IMR-90 (cell line): ENCODE results near the gene ACSS1. TPM values are rescaled to one million over a fixed set of nuclear protein-coding genes. Genes with fewer than 3 reads are reported as not detected.
A peak's percentile ranks its signal among the peaks of the same experiment; 100 is the strongest.

Experiments used
- ATAC-seq: fragments of 200-7000 bp; cut with Tn5 transposase; 2 replicates; pipeline ENCODE4 v1.9.1; 2020; ENCODE audit warnings: low read depth, mild to moderate bottlenecking, moderate library complexity
- BruUV-seq: library from RNA; stranded (reverse); fragments of 400-500 nt; replicated peaks from 2 replicates; lab custom pipeline; 2021; lab: Mats Ljungman, UMichigan
- CTCF ChIA-PET: fragments of 300-600 bp; formaldehyde crosslinking; extraction: SDS; loops from one replicate; lab custom pipeline; 2021; ENCODE audit warnings: antibody characterized with exemption; lab: Yijun Ruan, JAX
- POLR2A ChIA-PET: fragments of 300-600 bp; sonication (Branson Sonifier 250); formaldehyde crosslinking; loops from one replicate; lab custom pipeline; 2022; ENCODE audit warnings: antibody characterized with exemption; ENCODE audit not compliant: unreplicated experiment; lab: Charles Lee
- DNase-seq: peaks from one replicate; pipeline ENCODE4 v3.0.0; 2013
- H2AFZ ChIP-seq: replicated peaks from 2 replicates; pipeline ENCODE3; 2013; ENCODE audit warnings: low read length, mild to moderate bottlenecking; ENCODE audit not compliant: poor library complexity
- H2AK5ac ChIP-seq: 2 replicates; pipeline ENCODE4 v1.6.1; 2013; ENCODE audit warnings: low read depth, low read length, inconsistent platforms
- H2AK9ac ChIP-seq: replicated peaks from 2 replicates; pipeline ENCODE3; 2013; ENCODE audit warnings: mild to moderate bottlenecking, low read depth, low read length, moderate library complexity; ENCODE audit not compliant: poor library complexity
- H2BK120ac ChIP-seq: 2 replicates; pipeline ENCODE4 v1.6.1; 2013; ENCODE audit warnings: low read depth, low read length, inconsistent platforms
- H2BK15ac ChIP-seq: 3 replicates; pipeline ENCODE4 v1.6.1; 2013; ENCODE audit warnings: low read depth, low read length, inconsistent platforms
- H2BK20ac ChIP-seq: 2 replicates; pipeline ENCODE4 v1.6.1; 2013; ENCODE audit warnings: low read depth, mild to moderate bottlenecking, inconsistent platforms, low read length, moderate library complexity
- H2BK5ac ChIP-seq: 2 replicates; pipeline ENCODE4 v1.6.1; 2013; ENCODE audit warnings: mild to moderate bottlenecking, low read depth, low read length, inconsistent platforms; ENCODE audit not compliant: poor library complexity, severe bottlenecking
- H3K14ac ChIP-seq: replicated peaks from 2 replicates; pipeline ENCODE4 v1.6.1; 2013; ENCODE audit warnings: low read depth, low read length, inconsistent platforms
- H3K18ac ChIP-seq: 2 replicates; pipeline ENCODE4 v1.6.1; 2013; ENCODE audit warnings: low read depth, low read length, control low read depth
- H3K23ac ChIP-seq: 2 replicates; pipeline ENCODE4 v1.6.1; 2013; ENCODE audit warnings: low read depth, low read length, inconsistent platforms
- H3K27ac ChIP-seq: 2 replicates; pipeline ENCODE4 v1.5.1; 2013; ENCODE audit warnings: mild to moderate bottlenecking, control low read depth, low read length; ENCODE audit not compliant: insufficient read depth
- H3K27me3 ChIP-seq: 2 replicates; pipeline ENCODE4 v1.6.1; 2013; ENCODE audit warnings: low read length; ENCODE audit not compliant: control insufficient read depth, insufficient read depth
- H3K36me3 ChIP-seq: 2 replicates; pipeline ENCODE4 v1.6.1; 2013; ENCODE audit warnings: low read length, mixed read lengths; ENCODE audit not compliant: control insufficient read depth, insufficient read depth
- H3K4ac ChIP-seq: 2 replicates; pipeline ENCODE4 v1.6.1; 2013; ENCODE audit warnings: low read depth, low read length, inconsistent platforms
- H3K4me1 ChIP-seq: 2 replicates; pipeline ENCODE4 v1.6.1; 2013; ENCODE audit warnings: low read length, mixed read lengths; ENCODE audit not compliant: control insufficient read depth, insufficient read depth
- H3K4me2 ChIP-seq: 2 replicates; pipeline ENCODE4 v1.6.1; 2013; ENCODE audit warnings: low read depth, mild to moderate bottlenecking, control low read depth, low read length, moderate library complexity
- H3K4me3 ChIP-seq: 2 replicates; pipeline ENCODE4 v1.5.1; 2013; ENCODE audit warnings: low read depth, mild to moderate bottlenecking, control low read depth, low read length, moderate library complexity; ENCODE audit not compliant: insufficient read depth
- H3K56ac ChIP-seq: 2 replicates; pipeline ENCODE4 v1.6.1; 2013; ENCODE audit warnings: low read length, inconsistent platforms; ENCODE audit not compliant: insufficient read depth; ENCODE audit errors: extremely low read depth
- H3K79me1 ChIP-seq, 2 experiments: 2 replicates each; pipeline ENCODE4 v1.6.1; 2013; ENCODE audit warnings: low read length in 2 of 2, inconsistent platforms in 1 of 2, low read depth in 1 of 2
- H3K9ac ChIP-seq: 2 replicates; pipeline ENCODE4 v1.6.1; 2013; ENCODE audit warnings: low read depth, low read length, control low read depth
- H3K9me1 ChIP-seq: 2 replicates; pipeline ENCODE4 v1.6.1; 2013; ENCODE audit warnings: low read length, inconsistent platforms; ENCODE audit not compliant: insufficient read depth
- H3K9me3 ChIP-seq: 2 replicates; pipeline ENCODE4 v1.6.1; 2013; ENCODE audit warnings: low read length; ENCODE audit not compliant: control insufficient read depth, insufficient read depth
- H4K20me1 ChIP-seq: 2 replicates; pipeline ENCODE4 v1.6.1; 2013; ENCODE audit warnings: low read length, inconsistent platforms; ENCODE audit not compliant: insufficient read depth
- H4K5ac ChIP-seq: 2 replicates; pipeline ENCODE4 v1.6.1; 2013; ENCODE audit warnings: mild to moderate bottlenecking, low read depth, low read length, control low read depth
- H4K8ac ChIP-seq, 2 experiments: 2 replicates each; pipeline ENCODE4 v1.6.1; 2013; ENCODE audit warnings: low read depth in 2 of 2, low read length in 2 of 2, control low read depth in 1 of 2, inconsistent platforms in 1 of 2
- H4K91ac ChIP-seq: 2 replicates; pipeline ENCODE4 v1.6.1; 2013; ENCODE audit warnings: low read depth, low read length, inconsistent platforms; ENCODE audit not compliant: insufficient read depth
- MXI1 ChIP-seq: IDR thresholded peaks from 2 replicates; pipeline ENCODE4 v1.6.1; 2012; ENCODE audit warnings: low read depth, mild to moderate bottlenecking, low read length, moderate library complexity, borderline replicate concordance
- SMC3 ChIP-seq: fragments of 150-350 bp; IDR thresholded peaks from 2 replicates; pipeline ENCODE4 v1.6.1; 2016; ENCODE audit warnings: low read depth, mild to moderate bottlenecking, antibody characterized with exemption, low read length, moderate library complexity
- USF2 ChIP-seq: fragments of 150-350 bp; IDR thresholded peaks from 2 replicates; pipeline ENCODE4 v1.6.1; 2017; ENCODE audit warnings: mild to moderate bottlenecking, antibody characterized with exemption, low read length, low read depth
- WGBS, 2 experiments: methylation state at CpG; one replicate each; pipeline versions ENCODE4 v1.1.5 to v1.1.7; 2013; ENCODE audit warnings: missing lambda C conversion rate in 2 of 2; ENCODE audit not compliant: insufficient read length in 1 of 2; ENCODE audit errors: extremely low coverage in 2 of 2; 5-methylcytosine and 5-hydroxymethylcytosine counted together
- dilution Hi-C: fragments of 300-500 bp; cut with HindIII; formaldehyde crosslinking; loops from one replicate; pipeline ENCODE4 v1.14.3; 2018; ENCODE audit warnings: low sequenced_read_pairs; ENCODE audit not compliant: unreplicated experiment
- in situ Hi-C: fragments of 300-500 bp; cut with MboI; formaldehyde crosslinking; loops from 3 replicates; pipeline ENCODE4 v1.14.3; 2019; ENCODE audit warnings: low sequenced_read_pairs, inconsistent platforms, mixed read lengths
- intact Hi-C: fragments of 100-400 bp; cut with micrococcal nuclease; formaldehyde crosslinking; loops from 2 replicates; pipeline ENCODE4 v1.10.0; 2022
- polyA plus RNA-seq, 3 experiments: library from polyadenylated mRNA; depleted of rRNA; stranded (reverse); fragments of >200 nt; gene quantifications; 2 replicates each; pipeline ENCODE4 v1.2.3, GENCODE V29; 2012; ENCODE audit warnings: low replicate concordance in 1 of 3
- total RNA-seq: library from RNA; depleted of rRNA; stranded (reverse); fragments of >200 nt; gene quantifications from 2 replicates; pipeline ENCODE4 v1.2.3, GENCODE V29; 2012

The ACSS1 gene
- total and polyA plus RNA-seq, 2 of the 4 experiments (the other 2 are of a cell fraction), result 0.72 to 1.2 TPM

- Histone ChIP-seq H3K4ac (no peak overlapping the region), H3K27ac (no peak overlapping the region), H2BK5ac (peak overlapping the region; percentile 84), H3K9ac (no peak overlapping the region), H2BK120ac (no peak overlapping the region), H2AFZ (peak overlapping the region; percentile 66), H3K14ac (no peak overlapping the region), H2BK15ac (no peak overlapping the region), H4K5ac (no peak overlapping the region), H3K9me1 (peaks cover 9% of the 10 kb centered on the region), H4K8ac (no peak overlapping the region), H3K79me1 (no peaks in the 10 kb centered on the region), H4K91ac (no peak overlapping the region), H3K9me3 (no peaks in the 10 kb centered on the region), H4K20me1 (no peaks in the 10 kb centered on the region), H3K23ac (no peak overlapping the region; the same call in 1 of the 2 replicates), H3K36me3 (no peaks in the 10 kb centered on the region), H3K4me3 (no peak overlapping the region), H2AK5ac (no peak overlapping the region), H3K18ac (no peak overlapping the region), H3K56ac (no peak overlapping the region), H3K4me1 (no peaks in the 10 kb centered on the region), H3K27me3 (peaks cover 60% of the 10 kb centered on the region), H2BK20ac (no peak overlapping the region), H2AK9ac (no peak overlapping the region), H3K4me2 (no peak overlapping the region)
- intact Hi-C loops, result loop anchor here (5.0 kb wide), 1 partner anchor 180 kb away; the partner anchor contains the start of gene PYGB
- 82% methylated on average over 11 of the region's 18 CpGs; no CpG with 5 or more reads in 1 of the 2 experiments for WGBS, 2 experiments
- in situ Hi-C loops, result loop anchor here (10.0 kb wide), 1 partner anchor 187 kb away; no protein-coding TSS in a partner anchor
- BruUV-seq, result no TSS peak
- dilution Hi-C loops, result no loop called here
- ATAC-seq (no peak), DNase-seq (no peak)
- ChIA-PET POLR2A (no interaction called here), CTCF (no interaction called here)
- no peak for TF ChIP-seq USF2
- TF ChIP-seq SMC3, result no peak
- TF ChIP-seq MXI1, result no peak
These were observed 9.4 kb upstream of the ACSS1 start for GRCh38 chr20:25067102-25067987.
